K562 (cell line): Measurements from ENCODE around the gene DEK. TPM values are rescaled to one million over a fixed set of nuclear protein-coding genes. Genes with fewer than 3 reads are reported as not detected.

Source experiments
- ATAC-seq: fragments of 200-7000 bp; cut with Tn5 transposase; 3 replicates; pipeline ENCODE4 v1.9.1; 2020; ENCODE audit warnings: moderate library complexity
- BruUV-seq: library from RNA; stranded (reverse); fragments of 400-500 nt; replicated peaks from 2 replicates; lab custom pipeline; 2021; lab: Mats Ljungman, UMichigan
- CTCF ChIA-PET: fragments of 300-600 bp; formaldehyde crosslinking; extraction: SDS; loops from one replicate; lab custom pipeline; 2021; ENCODE audit warnings: low intra/inter-chr PET ratio; lab: Yijun Ruan, JAX
- POLR2A ChIA-PET: fragments of 300-600, 350-650 bp; sonication (Branson Sonifier 250); formaldehyde crosslinking; extraction: SDS; loops from one replicate; lab custom pipeline; 2021; ENCODE audit warnings: antibody characterized with exemption, inconsistent platforms; lab: Yijun Ruan, JAX
- DNase-seq, 4 experiments: peaks; one replicate each; pipeline versions ENCODE4 v3.0.0 to v3.0.0-alpha.2; 2011 to 2018; ENCODE audit warnings: low spot score in 3 of 4, mixed read lengths in 3 of 4; ENCODE audit errors: extremely low read depth in 1 of 4
- FAIRE-seq: peaks from 2 replicates; lab custom pipeline; 2011; peaks lifted over from hg19 to GRCh38; lab: Jason Lieb, UNC
- H2AFZ ChIP-seq: 2 replicates; pipeline ENCODE4 v1.6.0; 2011; ENCODE audit warnings: low read depth, low read length, control low read depth, inconsistent platforms
- H3K27ac ChIP-seq: fragments of 200-600 bp; 3 replicates; pipeline ENCODE4 v1.8.0; 2011; ENCODE audit warnings: low read depth, mild to moderate bottlenecking, control low read depth, inconsistent platforms, low read length, moderate library complexity, mixed read lengths; ENCODE audit errors: extremely low read depth
- H3K27me3 ChIP-seq, 2 experiments: fragments of 300-600 bp in 1 of 2; 2 replicates in 1 of 2; 3 replicates in 1 of 2; pipeline versions ENCODE4 v1.6.0 to v1.8.0; 2011; ENCODE audit warnings: inconsistent platforms in 2 of 2, low read length in 2 of 2, mild to moderate bottlenecking in 1 of 2, mixed read lengths in 1 of 2, moderate library complexity in 1 of 2; ENCODE audit not compliant: control insufficient read depth in 2 of 2, insufficient read depth in 2 of 2
- H3K36me3 ChIP-seq: fragments of 300-600 bp; 3 replicates; pipeline ENCODE4 v1.8.0; 2011; ENCODE audit warnings: mild to moderate bottlenecking, low read length, inconsistent platforms; ENCODE audit not compliant: control insufficient read depth, insufficient read depth
- H3K4me1 ChIP-seq, 2 experiments: fragments of 200-600 bp in 1 of 2; replicated peaks in 1 of 2; 2 replicates in 1 of 2; 3 replicates in 1 of 2; pipeline versions ENCODE4 v1.5.1 to v1.8.0; 2011; ENCODE audit warnings: inconsistent platforms in 2 of 2, low read length in 2 of 2, mild to moderate bottlenecking in 1 of 2, mixed read lengths in 1 of 2, moderate library complexity in 1 of 2; ENCODE audit not compliant: control insufficient read depth in 2 of 2, insufficient read depth in 2 of 2
- H3K4me2 ChIP-seq: 2 replicates; pipeline ENCODE4 v1.6.1; 2011; ENCODE audit warnings: low read length, control low read depth, inconsistent platforms, mixed read lengths; ENCODE audit not compliant: insufficient read depth
- H3K4me3 ChIP-seq: fragments of 200-600 bp; sonication (generic), shearing (Covaris generic); 2 replicates; pipeline ENCODE4 v1.5.1; 2016; ENCODE audit warnings: control low read depth, inconsistent platforms
- H3K79me2 ChIP-seq: fragments of 200-600 bp; 3 replicates; pipeline ENCODE4 v1.8.0; 2011; ENCODE audit warnings: low read length, inconsistent platforms; ENCODE audit not compliant: control insufficient read depth, insufficient read depth
- H3K9ac ChIP-seq, 2 experiments: 2 replicates each; pipeline versions ENCODE4 v1.6.0 to v1.6.1; 2011; ENCODE audit warnings: low read depth in 2 of 2, low read length in 2 of 2, control low read depth in 1 of 2, inconsistent platforms in 1 of 2, mild to moderate bottlenecking in 1 of 2, mixed read lengths in 1 of 2; ENCODE audit not compliant: insufficient read depth in 1 of 2
- H3K9me1 ChIP-seq: one replicate; pipeline ENCODE4 v1.6.0; 2011; ENCODE audit warnings: inconsistent platforms, mild to moderate bottlenecking, low read length, moderate library complexity; ENCODE audit not compliant: control insufficient read depth, insufficient read depth
- H3K9me3 ChIP-seq: replicated peaks from 2 replicates; pipeline ENCODE4 v1.5.1; 2011; ENCODE audit warnings: low read depth, low read length, inconsistent platforms; ENCODE audit not compliant: control insufficient read depth, insufficient read depth
- H4K20me1 ChIP-seq: replicated peaks from 2 replicates; pipeline ENCODE4 v1.6.1; 2011; ENCODE audit warnings: low read length, inconsistent platforms, mixed read lengths; ENCODE audit not compliant: control insufficient read depth, insufficient read depth
- ARNT ChIP-seq, 2 experiments: fragments of 450-650 bp; IDR thresholded peaks; 2 replicates each; pipeline ENCODE4 v1.6.1; 2016; ENCODE audit warnings: mild to moderate bottlenecking in 1 of 2
- C11orf30 ChIP-seq: fragments of 450-650 bp; IDR thresholded peaks from 2 replicates; pipeline ENCODE4 v1.6.1; 2016; ENCODE audit warnings: low read depth, mild to moderate bottlenecking
- CSDE1 ChIP-seq, 2 experiments: fragments of 450-650 bp; IDR thresholded peaks; 2 replicates each; pipeline ENCODE4 v1.6.1; 2016; ENCODE audit warnings: mild to moderate bottlenecking in 1 of 2
- DMBX1 ChIP-seq: fragments of 250-450 bp; sonication (Bioruptor Pico); IDR thresholded peaks from 2 replicates; pipeline ENCODE4 v1.8.0; 2022; ENCODE audit warnings: inconsistent platforms, mild to moderate bottlenecking, moderate library complexity, borderline replicate concordance
- E2F4 ChIP-seq: sonication (generic); formaldehyde crosslinking; IDR thresholded peaks from 2 replicates; pipeline ENCODE4 v1.8.0; 2022; ENCODE audit warnings: mild to moderate bottlenecking, low read depth, missing genetic modification reagents
- FOSL1 ChIP-seq: fragments of 200-800 bp; sonication (Bioruptor generic); conservative IDR thresholded peaks from 2 replicates; pipeline ENCODE4 v1.6.1; 2016; ENCODE audit warnings: missing genetic modification characterization, missing compliant biosample characterization
- KLF13 ChIP-seq: fragments of 450-650 bp; IDR thresholded peaks from 2 replicates; pipeline ENCODE4 v1.6.1; 2016; ENCODE audit warnings: missing genetic modification characterization, low read depth, mild to moderate bottlenecking, missing compliant biosample characterization, moderate library complexity, borderline replicate concordance
- MCM3 ChIP-seq: fragments of 450-650 bp; IDR thresholded peaks from 2 replicates; pipeline ENCODE4 v1.6.1; 2016
- MTA2 ChIP-seq: fragments of 450-650 bp; IDR thresholded peaks from 2 replicates; pipeline ENCODE4 v1.6.1; 2016; ENCODE audit warnings: low read depth
- USF2 ChIP-seq: sonication (generic); formaldehyde crosslinking; IDR thresholded peaks from 2 replicates; pipeline ENCODE4 v1.5.0; 2020; ENCODE audit warnings: missing genetic modification reagents
- ZKSCAN3 ChIP-seq: fragments of 250-450 bp; sonication (Bioruptor Pico); IDR thresholded peaks from 2 replicates; pipeline ENCODE4 v1.4.0; 2020
- ZNF146 ChIP-seq: IDR thresholded peaks from one replicate; pipeline ENCODE4 v1.6.1; 2018; ENCODE audit warnings: missing compliant biosample characterization; ENCODE audit not compliant: unreplicated experiment
- ZNF165 ChIP-seq: fragments of 250-450 bp; sonication (Bioruptor Pico); IDR thresholded peaks from 2 replicates; pipeline ENCODE4 v1.4.0; 2020; ENCODE audit warnings: borderline replicate concordance
- WGBS: fragments of 100-300 bp; shearing (Covaris generic); methylation state at CpG from one replicate; pipeline ENCODE4 v1.1.6; 2016; ENCODE audit warnings: low coverage, mixed read lengths; ENCODE audit not compliant: insufficient coverage; ENCODE audit errors: missing lambda C conversion rate; 5-methylcytosine and 5-hydroxymethylcytosine counted together
- in situ Hi-C: fragments of 300-500 bp; cut with MboI; formaldehyde crosslinking; loops from 4 replicates; pipeline ENCODE4 v1.15.0; 2018; ENCODE audit warnings: inconsistent platforms, mixed read lengths
- intact Hi-C: fragments of 100-400 bp; cut with micrococcal nuclease; formaldehyde crosslinking; loops from 2 replicates; pipeline ENCODE4 v1.14.2; 2022
- polyA plus RNA-seq, 8 experiments: library from polyadenylated mRNA; depleted of rRNA in 4 of 8; stranded (reverse) in 5 of 8; unstranded in 3 of 8; fragments of >200 nt; fragmentation: Nextera tagmentation in 2 of 8; fragmentation: Illumina TruSeq in 1 of 8; extraction: Ambion mirVana in 2 of 8; extraction: Trizol in 1 of 8; gene quantifications; 2 replicates each; pipeline versions ENCODE4 v1.2.1 to v1.2.3, GENCODE V29; 2011 to 2014; ENCODE audit warnings: inconsistent platforms in 1 of 8, missing spikeins in 1 of 8
- total RNA-seq, 7 experiments: library from RNA; depleted of rRNA in 6 of 7; stranded (reverse); fragments of >200 nt in 6 of 7; fragmentation: Illumina TruSeq in 2 of 7; extraction: Trizol in 2 of 7; gene quantifications; 2 replicates each; pipeline versions ENCODE4 v1.2.1 to v1.2.3, GENCODE V29; 2011 to 2021; ENCODE audit warnings: low replicate concordance in 1 of 7
- TF ChIP-seq, protein P1 (sequence below): fragments of 250-450 bp; sonication (Bioruptor Pico); IDR thresholded peaks from 2 replicates; pipeline ENCODE4 v1.8.0; 2021; ENCODE audit warnings: moderate library complexity, mild to moderate bottlenecking, inconsistent platforms
- TF ChIP-seq, protein P2 (sequence below): sonication (generic); formaldehyde crosslinking; IDR thresholded peaks from 2 replicates; pipeline ENCODE4 v1.4.0; 2020; ENCODE audit warnings: mild to moderate bottlenecking, missing genetic modification reagents

DEK gene
- total and polyA plus RNA-seq, 9 of the 15 experiments (the other 6 are each of a cell fraction or from before 2014, with no cell fraction given): 82.3 to 338 (median 184) TPM

- intact Hi-C loops: no loop called here
- in situ Hi-C loops: no loop called here
- ChIA-PET POLR2A (interaction anchor here (1.1 kb wide), 1 partner anchor 9 kb away, joined by 3 read pairs; no protein-coding TSS in a partner anchor), CTCF (no interaction called here)
- 53% methylated on average over 4 of the region's 4 CpGs for WGBS
- no peaks in the 10 kb centered on the region for H4K20me1 ChIP-seq
- H3K9me1 ChIP-seq: no peaks in the 10 kb centered on the region
- H3K4me2 ChIP-seq: no peak overlapping the region
- no peaks in the 10 kb centered on the region for H3K27me3 ChIP-seq
- DNase-seq (no peak), FAIRE-seq (no peak), ATAC-seq (no peak)
- no peak overlapping the region for H3K9ac ChIP-seq
- H3K79me2 ChIP-seq: no peaks in the 10 kb centered on the region
- BruUV-seq: no TSS peak
- H3K9me3 ChIP-seq: no peaks in the 10 kb centered on the region
- peaks cover 44% of the 10 kb centered on the region; the same call in 1 of the 3 replicates for H3K36me3 ChIP-seq
- no peak overlapping the region for H2AFZ ChIP-seq
- H3K27ac ChIP-seq: no peak overlapping the region
- TF ChIP-seq C11orf30: no peak
- TF ChIP-seq FOSL1 (tag): no peak
- TF ChIP-seq MCM3: no peak
- TF ChIP-seq ARNT (IDR thresholded peaks at IDR 0.05): no peak
- TF ChIP-seq KLF13 (tag): no peak
- TF ChIP-seq ZNF146 (CRISPR knock-in tag): no peak
- no peak for TF ChIP-seq ZKSCAN3 (CRISPR knock-in tag)
- TF ChIP-seq ZNF165: no peak
- no peak for TF ChIP-seq MTA2
- no peak for TF ChIP-seq USF2 (CRISPR knock-in tag)
- TF ChIP-seq CSDE1 (IDR thresholded peaks at IDR 0.05): no peak
- TF ChIP-seq DMBX1 (CRISPR knock-in tag): no peak
- TF ChIP-seq, protein P1, sequence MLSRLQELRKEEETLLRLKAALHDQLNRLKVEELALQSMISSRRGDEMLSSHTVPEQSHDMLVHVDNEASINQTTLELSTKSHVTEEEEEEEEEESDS (CRISPR knock-in tag): no peak
- no peak for TF ChIP-seq E2F4 (CRISPR knock-in tag)
- TF ChIP-seq, protein P2, sequence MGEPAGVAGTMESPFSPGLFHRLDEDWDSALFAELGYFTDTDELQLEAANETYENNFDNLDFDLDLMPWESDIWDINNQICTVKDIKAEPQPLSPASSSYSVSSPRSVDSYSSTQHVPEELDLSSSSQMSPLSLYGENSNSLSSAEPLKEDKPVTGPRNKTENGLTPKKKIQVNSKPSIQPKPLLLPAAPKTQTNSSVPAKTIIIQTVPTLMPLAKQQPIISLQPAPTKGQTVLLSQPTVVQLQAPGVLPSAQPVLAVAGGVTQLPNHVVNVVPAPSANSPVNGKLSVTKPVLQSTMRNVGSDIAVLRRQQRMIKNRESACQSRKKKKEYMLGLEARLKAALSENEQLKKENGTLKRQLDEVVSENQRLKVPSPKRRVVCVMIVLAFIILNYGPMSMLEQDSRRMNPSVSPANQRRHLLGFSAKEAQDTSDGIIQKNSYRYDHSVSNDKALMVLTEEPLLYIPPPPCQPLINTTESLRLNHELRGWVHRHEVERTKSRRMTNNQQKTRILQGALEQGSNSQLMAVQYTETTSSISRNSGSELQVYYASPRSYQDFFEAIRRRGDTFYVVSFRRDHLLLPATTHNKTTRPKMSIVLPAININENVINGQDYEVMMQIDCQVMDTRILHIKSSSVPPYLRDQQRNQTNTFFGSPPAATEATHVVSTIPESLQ (CRISPR knock-in tag): no peak
- no peaks in the 10 kb centered on the region for H3K4me1 ChIP-seq
- no peak overlapping the region for H3K4me3 ChIP-seq
These were observed 52.1 kb downstream of the DEK start for GRCh38 chr6:18212231-18212630.
